HG03039 (cell line): ENCODE data around the gene TPPP.
"Not testable (repeated sequence)": the region's sequence is repeated elsewhere in the genome, so short reads cannot be mapped to it uniquely, and the experiment has no call there.

Source experiments
- ATAC-seq: cut with Tn5 transposase; IDR thresholded peaks from one replicate; pipeline ENCODE4 v1.9.1; 2021; ENCODE audit warnings: mild to moderate bottlenecking, moderate library complexity; ENCODE audit not compliant: unreplicated experiment

Gene TPPP

DNA sequence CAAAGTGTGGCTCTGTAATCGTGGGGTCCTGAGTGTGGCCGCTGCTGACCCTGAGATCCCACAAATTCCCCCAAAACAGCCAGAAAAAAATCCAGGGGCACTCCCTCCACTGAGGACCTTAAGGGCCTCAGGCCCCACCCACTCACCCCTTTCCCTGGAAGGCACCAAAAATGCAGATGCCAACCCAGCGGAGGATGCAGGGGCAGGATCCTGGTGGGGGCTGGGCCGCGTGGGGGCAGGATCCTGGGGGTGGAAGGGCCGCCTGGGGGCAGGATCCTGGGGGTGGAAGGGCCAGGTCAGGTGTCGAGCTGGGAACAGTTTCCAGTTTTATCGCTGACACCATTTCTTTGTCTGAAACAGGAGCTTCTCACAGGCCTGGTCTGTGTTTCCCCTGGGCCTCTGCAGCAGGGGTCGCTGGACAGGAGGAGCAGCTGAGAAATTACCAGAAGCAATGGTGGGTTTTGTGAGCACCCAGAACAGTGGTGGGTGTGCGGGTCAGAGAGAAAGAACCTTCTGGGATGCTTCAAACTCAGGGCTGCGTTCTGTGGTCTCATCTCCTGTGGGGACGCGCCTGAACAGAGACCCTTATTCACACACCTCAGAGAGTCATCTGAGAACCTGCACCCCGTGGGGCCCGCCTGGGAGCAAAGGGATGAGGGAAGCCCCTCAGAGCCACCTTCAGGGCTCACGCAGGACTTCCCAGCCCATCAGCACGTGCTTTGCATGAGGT is 13.8 kb downstream of the TPPP start:
- ATAC-seq = not testable (repeated sequence)

DNA sequence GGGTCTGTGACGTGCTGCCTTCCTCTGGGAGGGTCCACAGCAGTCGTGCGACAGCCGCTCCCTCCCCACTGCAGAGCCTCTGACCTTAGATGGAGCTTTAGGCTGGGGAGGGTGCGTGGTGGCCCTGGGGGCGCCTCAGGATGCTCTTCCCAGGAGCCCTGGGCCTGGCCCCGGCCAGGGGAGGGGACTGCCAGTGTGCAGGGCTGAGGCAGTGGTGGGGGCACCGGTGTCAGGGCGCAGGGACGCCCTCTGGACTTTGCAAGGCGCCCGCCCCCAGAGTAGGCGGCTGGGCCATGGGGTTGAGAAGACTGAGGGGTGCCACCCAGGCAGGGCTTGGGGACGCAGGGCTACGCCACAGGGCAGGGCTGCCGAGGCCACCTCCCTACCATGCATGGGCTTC is 14.6 kb downstream of the TPPP start:
- not testable (repeated sequence) for ATAC-seq

DNA sequence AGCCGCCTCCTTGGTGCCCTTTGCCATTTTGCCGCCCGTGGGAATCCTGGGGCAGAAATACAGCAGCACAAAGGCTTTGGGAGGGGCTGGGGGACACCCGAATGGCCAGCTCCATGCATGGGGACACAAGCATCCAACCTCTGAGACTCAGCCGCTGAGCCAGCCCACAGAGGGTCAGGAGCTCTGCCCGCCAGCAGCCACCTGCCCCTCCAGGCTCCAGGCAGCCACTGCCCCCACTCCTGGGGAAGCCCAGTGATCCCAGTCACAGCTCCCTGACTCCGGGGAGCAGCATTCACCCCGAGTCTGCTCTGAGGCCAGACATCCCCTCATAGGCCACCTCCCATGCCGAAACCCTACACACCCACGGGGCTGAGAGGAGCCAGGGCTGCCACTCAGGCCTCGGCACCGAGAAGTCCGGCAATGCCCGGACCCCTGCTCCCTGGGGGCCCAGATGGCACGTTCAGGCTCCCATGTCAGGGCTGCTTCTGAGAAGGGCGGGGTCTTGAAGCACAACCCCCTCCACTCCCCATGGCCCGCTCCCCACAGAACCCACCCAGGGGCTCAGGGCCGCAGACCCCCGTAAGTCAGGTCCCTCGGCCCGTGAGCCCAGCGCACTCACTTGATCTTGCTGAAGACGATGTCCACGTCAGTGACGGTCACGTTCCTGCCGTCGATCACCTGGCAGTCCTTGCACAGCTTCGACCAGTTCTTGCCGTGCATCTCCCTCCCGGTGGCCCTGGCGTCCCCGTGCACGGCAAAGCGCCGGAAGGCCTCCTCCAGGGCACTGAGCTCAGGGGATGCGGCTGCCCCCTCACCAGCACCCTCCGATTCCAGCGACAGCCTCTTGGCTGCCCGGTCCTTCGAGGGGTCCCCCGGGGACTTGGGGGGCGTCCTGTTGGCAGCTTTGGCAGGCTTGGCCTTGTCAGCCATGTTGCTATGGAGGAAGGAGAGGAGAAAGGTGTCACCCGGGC is 15.7 kb downstream of the TPPP start:
- no peak for ATAC-seq

DNA sequence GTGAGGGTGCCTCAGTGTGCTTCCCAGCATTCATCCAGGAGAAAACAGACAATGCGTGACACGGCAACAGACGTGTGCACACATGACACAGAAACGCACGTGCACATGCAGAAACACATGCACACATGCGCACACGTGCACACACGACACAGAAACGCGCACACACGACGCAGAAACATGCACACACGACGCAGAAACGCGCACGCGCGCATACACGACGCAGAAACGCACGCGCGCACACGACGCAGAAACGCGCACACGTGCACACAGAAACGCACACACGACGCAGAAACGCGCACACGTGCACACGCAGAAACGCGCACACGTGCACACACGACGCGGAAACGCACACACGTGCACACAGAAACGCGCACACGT is 16.5 kb downstream of the TPPP start:
- no peak for ATAC-seq

DNA sequence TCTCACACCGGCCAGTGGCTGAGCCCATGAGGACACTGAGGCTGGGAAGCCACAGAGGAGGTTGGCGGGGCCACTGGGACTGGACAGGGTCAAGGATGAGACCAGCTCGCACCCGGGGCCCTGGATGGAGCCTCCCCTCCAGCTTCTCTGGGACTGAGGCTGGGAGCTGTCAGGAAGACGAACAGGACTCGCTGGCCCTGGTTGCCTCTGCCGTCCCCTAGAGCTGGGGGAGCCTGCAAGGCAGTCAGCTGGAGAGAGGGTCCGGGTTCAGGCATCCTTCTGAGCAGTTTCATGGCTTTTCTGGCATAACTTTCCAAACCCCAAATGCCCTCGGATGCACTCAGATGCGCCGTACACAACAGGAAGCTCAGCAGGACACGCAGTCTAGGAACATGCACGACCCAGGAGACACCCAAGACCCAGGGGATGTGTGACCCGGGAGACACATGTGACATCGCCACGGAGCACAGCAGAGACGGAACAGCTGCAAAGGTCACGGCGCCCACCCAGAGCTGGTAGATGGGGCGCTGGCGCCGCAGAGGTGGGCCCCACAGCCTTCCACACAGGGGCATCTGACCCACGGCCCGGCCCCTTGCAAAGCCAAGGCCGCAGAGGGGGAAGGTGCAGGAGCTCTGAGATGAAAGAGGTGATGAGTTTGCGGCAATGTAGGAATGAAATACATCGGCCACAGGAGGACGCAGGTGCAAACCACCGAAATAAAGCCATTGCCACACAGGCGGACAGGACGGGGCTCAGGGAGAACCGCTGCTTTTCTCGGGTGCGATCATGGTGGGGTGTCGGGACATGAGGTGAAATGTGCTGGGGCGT is 17.1 kb downstream of the TPPP start:
- ATAC-seq = no peak

DNA sequence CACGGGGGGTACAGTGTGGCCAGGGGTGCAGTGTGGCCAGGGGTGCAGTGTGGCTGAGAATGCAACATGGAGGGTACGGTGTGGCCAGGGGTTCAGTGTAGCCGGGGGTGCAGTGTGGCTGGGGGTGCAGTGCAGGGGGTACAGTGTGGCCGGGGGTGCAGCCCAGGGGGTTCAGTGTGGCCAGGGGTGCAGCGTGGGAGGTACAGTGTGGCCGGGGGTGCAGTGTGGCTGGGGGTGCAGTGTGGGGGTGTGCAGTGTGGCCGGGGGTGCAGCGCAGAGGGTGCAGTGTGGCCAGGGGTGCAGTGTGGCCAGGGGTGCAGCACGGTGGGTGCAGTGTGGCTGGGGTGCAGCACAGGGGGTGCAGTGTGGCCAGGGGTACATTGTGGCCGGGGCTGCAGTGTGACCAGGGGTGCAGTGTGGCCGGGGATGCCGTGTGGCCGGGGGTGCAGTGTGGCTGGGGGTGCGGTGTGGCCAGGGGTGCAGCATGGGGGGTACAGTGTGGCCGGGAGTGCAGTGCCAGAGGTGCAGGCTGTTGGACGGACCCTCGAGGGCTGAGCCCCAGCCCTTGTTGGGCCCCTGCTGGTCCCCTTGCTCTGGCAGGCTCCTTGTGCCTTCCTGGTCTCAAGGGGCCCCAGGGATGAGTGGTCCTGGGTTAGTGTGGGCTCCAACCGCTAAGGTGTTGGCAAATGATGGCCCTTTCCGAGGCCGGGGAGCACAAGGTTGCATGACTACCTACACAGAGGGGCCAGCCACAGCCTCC is 17.9 kb downstream of the TPPP start:
- ATAC-seq = no peak

DNA sequence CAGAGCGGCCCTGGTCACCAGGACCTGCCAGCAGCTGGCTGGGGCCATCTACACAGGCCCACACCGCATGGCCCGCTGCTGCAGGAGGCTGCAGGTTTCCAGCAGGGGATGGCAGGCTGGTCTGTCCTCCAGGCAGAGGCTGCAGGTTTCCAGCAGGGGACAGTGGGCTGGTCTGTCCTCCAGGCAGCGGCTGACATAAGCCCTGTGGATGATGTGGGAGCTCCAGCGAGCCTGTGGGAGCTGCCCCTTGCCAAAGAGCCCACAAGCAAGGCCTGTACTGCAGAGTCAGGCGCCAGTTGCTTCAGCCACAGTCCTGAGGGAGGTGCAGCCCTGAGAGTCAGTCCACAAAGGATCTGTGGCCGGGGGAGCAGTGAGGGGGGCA is 18.5 kb downstream of the TPPP start:
- ATAC-seq = no peak

DNA sequence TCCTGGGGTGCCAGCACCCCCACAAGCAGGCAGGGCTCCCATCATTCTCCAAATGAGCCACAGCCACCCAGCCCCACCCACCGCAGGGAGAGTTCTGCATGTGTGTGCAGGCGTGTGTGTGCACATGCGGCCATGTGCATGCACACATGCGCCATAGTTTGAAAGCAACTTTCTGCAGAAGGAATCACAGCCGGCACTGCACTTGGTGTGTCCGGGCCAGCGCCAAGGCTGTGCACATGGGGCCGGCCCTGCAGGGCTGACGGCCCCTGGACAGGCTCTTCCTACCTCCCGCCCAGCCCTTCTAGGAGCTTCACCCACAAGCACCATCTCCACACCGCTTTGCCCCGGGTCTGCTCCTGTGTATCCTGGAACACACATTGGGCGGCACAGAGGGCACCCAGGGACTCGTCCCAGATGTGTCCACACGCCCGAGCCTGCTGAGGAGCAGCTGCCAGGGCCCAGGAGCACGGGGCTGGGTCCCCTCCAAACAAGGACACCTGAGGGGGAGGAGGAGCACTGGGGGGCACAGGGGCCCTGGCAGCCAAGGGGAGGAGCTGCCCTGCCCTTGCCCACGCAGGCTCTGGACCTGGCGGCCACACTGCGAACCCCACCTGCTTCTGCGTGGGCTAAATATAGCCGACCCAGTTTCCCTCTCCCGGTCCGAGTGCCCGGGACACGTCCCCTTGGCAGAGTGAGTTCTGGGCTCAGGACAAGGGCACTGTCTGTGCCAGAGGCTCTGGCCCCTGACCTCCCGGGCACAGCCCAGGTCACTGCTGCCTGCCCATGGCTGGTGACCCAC is 19.1 kb downstream of the TPPP start:
- no peak for ATAC-seq

DNA sequence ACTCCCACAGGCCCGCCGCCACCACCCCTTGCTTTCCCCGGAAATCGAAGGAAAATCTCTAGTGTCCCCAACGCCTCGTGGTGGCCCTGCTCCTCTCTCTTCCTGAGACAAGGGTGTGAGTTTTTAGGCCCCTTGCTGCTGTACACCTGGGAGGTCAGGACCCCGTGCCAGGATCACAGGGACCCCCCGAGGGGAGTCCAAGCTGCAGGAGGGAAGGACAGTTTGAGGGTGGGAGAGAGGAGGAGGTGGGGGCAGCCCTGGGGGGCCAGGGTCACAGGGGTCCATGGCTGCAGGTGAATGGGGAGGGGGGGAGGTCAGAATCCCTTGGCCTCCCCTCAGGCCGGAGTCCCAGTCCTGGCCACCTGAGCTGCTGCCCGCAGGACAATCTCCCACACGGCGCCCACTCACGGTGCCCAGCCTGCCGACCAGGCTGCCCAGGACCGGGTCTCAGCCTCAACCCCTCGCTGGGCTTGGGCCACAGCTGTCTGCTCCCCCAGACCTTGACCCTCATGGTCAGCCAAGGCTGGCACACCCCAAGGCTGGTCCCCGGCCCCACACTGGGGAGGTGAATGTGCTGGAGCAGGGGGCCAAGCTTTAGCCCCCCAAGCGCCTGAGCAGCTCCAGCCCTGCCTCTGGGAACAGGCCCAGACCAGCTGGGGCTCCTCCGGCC is 19.9 kb downstream of the TPPP start:
- no peak for ATAC-seq

DNA sequence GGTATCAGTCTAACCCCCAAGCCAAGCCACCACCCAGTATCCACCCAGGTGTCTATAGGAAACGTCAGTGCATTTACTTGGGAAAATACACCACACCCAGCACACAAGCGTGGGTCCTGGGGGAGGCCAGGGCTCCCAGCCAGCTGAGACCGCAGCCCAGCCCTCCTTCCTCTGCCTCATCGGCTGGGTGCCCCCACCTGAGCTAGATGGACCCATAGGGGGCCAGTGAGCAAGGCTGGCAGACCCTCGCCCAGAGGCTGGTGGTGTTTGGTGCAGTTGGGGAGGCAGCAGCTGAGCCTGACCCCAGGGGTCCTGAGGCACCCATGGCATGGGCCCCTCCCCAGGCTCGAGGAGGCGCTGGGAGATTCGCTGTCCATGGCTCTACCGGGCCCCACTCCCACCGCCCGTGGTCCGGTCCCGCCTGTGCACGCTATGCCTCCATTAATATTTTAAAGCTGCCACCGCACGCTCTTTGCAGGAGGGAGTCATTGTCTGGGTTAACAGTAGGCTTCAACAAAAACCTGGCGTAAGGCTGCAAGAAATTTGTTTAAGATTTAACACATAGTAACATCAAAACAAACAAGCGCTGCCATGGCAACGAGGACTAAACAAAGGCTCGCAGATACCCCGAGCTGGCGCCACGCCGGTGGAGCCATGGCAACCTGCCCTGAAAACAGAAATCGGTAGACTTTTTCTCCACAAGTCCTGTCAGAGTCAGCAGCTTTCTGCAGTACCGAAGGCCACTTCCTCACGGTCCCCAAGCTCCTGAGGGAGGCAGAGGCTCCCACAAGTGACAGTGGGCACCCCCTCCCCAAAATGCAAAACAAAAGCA is 20.6 kb downstream of the TPPP start:
- no peak for ATAC-seq

DNA sequence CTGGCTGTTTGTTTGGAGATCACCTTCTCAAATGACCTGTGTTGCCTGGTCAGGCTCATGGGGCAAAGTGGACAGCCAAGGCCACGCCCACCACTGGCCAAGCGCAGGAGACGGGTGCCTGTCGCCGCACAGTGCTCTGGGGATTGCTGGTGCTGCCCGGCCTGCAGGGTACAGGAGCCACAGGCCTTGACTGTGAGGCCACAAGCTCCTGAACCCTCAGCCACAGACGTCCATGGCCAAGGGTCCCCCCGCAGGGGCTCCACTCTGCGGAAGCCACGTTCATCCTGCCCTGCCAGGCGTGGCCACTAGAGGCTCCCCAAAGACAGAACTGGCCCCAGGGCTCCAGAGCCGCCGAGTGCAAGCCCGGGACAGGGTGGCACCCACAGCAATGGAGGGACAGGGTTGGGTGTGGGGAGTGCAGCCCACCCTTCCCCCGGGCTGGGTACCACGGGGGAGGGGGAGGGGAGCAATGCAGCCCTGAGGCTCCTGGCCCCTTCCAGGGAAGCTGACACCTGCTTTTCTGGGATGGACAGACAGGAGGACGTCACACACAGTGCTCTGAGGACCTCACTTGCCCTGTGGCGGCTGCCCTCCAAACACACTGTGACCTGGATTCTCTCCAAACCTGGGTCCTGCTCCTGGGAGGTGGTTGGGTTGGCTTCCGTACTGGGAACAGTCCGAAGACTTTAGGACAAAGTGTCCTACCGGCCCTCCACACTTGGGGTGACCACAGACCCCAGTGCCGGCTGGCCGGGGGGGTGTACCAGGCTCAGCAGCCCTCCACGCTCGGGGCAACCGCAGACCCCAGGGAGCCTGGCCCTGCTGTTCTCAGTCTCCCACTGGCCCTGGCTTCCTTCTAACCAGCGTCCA is 21.5 kb downstream of the TPPP start:
- ATAC-seq = peak; percentile 58

DNA sequence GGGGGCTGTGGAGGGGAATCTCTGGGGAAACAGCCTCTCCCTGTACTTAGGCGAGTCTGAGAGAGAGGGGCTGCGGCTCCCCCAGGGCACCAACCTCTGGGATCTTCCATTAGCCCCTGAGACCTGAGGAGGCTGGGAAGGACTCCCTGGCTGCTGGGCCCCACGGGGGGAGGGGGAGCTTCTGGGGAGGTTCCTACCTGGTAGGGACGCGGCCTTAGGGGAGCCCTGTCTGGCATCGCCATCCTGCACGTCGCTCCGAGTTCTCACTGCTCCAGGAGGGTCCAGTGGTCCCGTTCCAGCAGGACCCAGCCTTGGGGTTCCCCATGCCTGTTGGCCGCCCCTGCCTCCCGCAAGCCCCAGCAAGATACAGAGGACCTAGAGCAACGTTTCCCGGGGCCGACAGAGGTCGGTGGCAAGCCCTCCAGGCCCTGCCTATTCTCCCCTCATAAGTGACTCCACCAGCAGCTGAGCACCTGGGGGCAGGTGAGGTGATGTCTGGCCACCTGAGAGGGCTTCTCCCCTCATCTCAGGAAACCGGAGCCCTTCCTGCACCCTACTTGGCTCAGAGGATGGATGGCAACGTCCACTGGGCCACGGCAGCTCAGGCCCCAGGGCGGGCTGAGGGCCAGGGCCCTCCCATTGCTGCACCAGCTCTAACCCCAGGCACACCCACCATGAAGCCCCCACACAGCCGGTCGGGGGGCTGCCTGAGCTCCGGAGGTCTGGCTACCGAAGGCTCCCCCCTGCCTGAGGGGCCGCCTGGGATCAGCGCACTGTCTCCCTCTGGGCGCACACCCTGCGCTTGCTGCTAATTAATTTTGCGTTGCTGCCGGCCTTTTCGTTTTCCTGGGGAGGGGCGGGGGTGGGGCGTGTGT is 22.5 kb downstream of the TPPP start:
- no peak for ATAC-seq

DNA sequence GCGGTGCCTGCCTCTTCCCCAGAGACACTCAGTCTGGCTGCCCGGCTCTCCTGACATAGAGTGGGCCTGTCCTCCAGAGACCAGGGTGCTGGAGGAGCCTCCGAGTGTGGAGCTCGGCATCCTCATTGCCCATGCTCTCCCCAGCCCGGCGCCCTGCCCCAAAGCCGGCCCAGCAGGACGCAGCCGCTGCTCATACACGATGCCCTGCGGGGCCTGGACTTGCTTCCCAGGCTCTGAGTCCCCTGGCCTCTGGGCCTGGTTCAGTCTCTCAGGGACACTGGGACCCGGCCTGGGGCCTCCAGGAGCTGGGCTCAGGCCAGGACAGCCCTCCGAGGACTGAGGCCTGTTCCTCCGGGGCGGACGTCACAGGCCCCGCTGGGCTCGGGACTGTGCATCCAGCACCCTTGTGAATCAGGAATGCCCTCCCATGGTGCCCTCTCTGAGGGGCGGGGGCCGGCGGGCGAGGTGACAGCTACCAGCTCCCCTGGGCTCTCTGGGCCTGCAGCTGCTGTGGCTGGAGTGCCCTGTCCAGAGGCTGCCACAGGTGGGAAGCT is 23.2 kb downstream of the TPPP start:
- ATAC-seq = no peak

DNA sequence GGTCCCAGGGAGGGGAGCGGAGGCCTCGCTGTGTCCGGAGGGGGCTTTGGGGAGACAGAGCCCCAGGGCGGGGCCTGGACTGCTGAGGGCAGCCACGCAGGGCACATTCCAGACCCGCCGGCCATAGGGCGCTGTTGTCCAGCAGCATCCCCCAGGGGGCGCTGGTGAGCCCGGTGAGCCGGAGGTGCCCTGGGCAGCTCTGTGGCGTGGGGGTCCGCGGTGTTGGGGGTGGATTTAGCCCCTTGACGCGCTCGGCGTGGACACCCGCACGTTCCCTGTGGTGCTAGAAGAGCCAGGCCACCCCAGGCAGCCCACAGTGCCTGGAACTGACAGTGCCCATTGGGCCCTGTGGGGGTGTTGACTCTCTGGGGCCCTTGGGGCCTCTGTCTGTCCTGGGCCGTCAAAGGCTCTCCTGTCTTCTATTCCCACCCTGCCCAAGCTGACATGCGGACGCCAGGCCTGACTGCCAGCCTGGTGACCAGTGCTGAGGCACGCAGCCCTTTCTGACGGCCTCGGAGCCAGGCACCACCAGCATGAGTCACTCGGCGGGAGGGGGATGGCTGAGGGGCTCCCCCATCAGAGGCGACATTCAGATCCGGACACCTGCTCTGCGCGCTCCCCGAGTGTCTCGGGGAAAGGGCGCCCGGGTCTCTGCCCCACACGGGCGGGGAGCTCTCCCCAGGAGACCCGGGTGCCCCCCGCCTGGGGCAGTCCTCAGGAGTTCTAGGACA is 23.9 kb downstream of the TPPP start:
- ATAC-seq = no peak

DNA sequence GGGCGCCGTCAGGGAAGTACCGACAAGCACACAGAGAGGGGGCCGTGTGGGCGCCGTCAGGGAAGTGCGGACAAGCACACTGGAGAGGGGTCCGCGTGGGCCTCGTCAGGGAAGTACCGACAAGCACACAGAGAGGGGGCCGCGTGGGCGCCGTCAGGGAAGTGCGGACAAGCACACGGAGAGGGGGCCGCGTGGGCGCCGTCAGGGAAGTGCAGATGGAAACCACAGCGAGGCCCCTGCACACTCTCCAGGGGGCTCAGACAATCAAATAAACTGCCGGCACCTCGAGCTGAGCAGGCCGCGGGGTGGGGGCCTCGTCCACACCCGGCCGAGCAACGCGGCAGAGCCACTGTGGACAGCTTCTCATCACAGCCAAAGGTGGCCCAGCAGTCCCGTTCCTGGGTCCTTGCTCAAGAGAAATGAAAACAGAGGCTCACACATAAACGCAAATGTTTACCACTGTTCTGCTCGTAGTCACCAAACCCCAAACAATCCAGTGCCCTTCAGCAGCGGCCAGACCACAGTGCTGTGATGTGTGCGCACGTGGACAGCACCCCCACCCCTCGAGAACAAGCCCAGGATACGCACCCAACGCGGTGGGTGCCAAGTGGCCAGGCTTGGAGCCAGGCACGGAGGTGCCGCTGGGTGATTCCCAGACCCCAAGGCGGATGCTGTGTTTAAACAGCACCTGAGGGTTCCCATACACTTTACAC is 24.7 kb downstream of the TPPP start:
- no peak for ATAC-seq
